GM23248 (cell line): Measurements from ENCODE around the gene GPR31. TPM values are rescaled to one million over a fixed set of nuclear protein-coding genes. Genes with fewer than 3 reads are reported as not detected.

Experiments
- DNase-seq: peaks from one replicate; pipeline ENCODE4 v3.0.0-alpha.2; 2015
- H2AFZ ChIP-seq: fragments of 200-600 bp; sonication (generic); 2 replicates; pipeline ENCODE4 v1.6.1; 2016; ENCODE audit warnings: antibody characterized with exemption
- H3F3A ChIP-seq: fragments of 200-600 bp; sonication (generic); 2 replicates; pipeline ENCODE4 v1.6.1; 2016; ENCODE audit warnings: mild to moderate bottlenecking, antibody characterized with exemption, mixed run types; ENCODE audit not compliant: insufficient read depth
- H3K27ac ChIP-seq: fragments of 200-600 bp; sonication (generic); 2 replicates; pipeline ENCODE4 v1.5.1; 2016; ENCODE audit warnings: mild to moderate bottlenecking
- H3K27me3 ChIP-seq: fragments of 200-600 bp; sonication (generic); replicated peaks from 2 replicates; pipeline ENCODE4 v1.6.1; 2016; ENCODE audit warnings: mild to moderate bottlenecking; ENCODE audit not compliant: insufficient read depth
- H3K36me3 ChIP-seq: fragments of 200-600 bp; sonication (generic); 2 replicates; pipeline ENCODE4 v1.6.1; 2016; ENCODE audit warnings: low read depth, mild to moderate bottlenecking
- H3K4me1 ChIP-seq: fragments of 200-600 bp; sonication (generic); 2 replicates; pipeline ENCODE4 v1.6.1; 2016; ENCODE audit warnings: mild to moderate bottlenecking; ENCODE audit not compliant: insufficient read depth
- H3K4me2 ChIP-seq: fragments of 200-600 bp; sonication (generic); one replicate; pipeline ENCODE4 v1.6.1; 2016; ENCODE audit warnings: mild to moderate bottlenecking; ENCODE audit not compliant: unreplicated experiment
- H3K4me3 ChIP-seq: fragments of 200-600 bp; sonication (generic); 2 replicates; pipeline ENCODE4 v1.5.1; 2016; ENCODE audit warnings: mild to moderate bottlenecking
- H3K79me2 ChIP-seq: fragments of 200-600 bp; sonication (generic); 2 replicates; pipeline ENCODE4 v1.6.1; 2016; ENCODE audit warnings: mild to moderate bottlenecking; ENCODE audit not compliant: insufficient read depth
- H3K9ac ChIP-seq: fragments of 200-600 bp; sonication (generic); 2 replicates; pipeline ENCODE4 v1.6.1; 2016; ENCODE audit warnings: mild to moderate bottlenecking
- H3K9me2 ChIP-seq: fragments of 200-600 bp; sonication (generic); 2 replicates; pipeline ENCODE4 v1.6.1; 2016; ENCODE audit warnings: mixed run types, mild to moderate bottlenecking, moderate library complexity; ENCODE audit not compliant: insufficient read depth
- H3K9me3 ChIP-seq: fragments of 200-600 bp; sonication (generic); one replicate; pipeline ENCODE4 v1.6.1; 2017; ENCODE audit warnings: low read depth
- H4K20me1 ChIP-seq: fragments of 200-600 bp; sonication (generic); 2 replicates; pipeline ENCODE4 v1.6.0; 2016; ENCODE audit not compliant: insufficient read depth
- EZH2 ChIP-seq: fragments of 200-600 bp; sonication (generic); IDR thresholded peaks from 2 replicates; pipeline ENCODE4 v1.6.1; 2018; ENCODE audit warnings: antibody characterized with exemption, mild to moderate bottlenecking; ENCODE audit not compliant: insufficient read depth, poor library complexity, severe bottlenecking
- EZH2phosphoT487 ChIP-seq: fragments of 200-600 bp; sonication (generic); IDR thresholded peaks from 2 replicates; pipeline ENCODE4 v1.6.1; 2018; ENCODE audit warnings: antibody characterized with exemption, moderate library complexity, mild to moderate bottlenecking, low read depth; ENCODE audit not compliant: insufficient read depth
- WGBS, 2 experiments: methylation state at CpG; one replicate each; pipeline ENCODE4 v1.1.6; 2015 to 2017; ENCODE audit warnings: low lambda C conversion rate in 2 of 2, low coverage in 1 of 2; ENCODE audit errors: missing lambda C conversion rate in 2 of 2; 5-methylcytosine and 5-hydroxymethylcytosine counted together
- in situ Hi-C: fragments of 300-500 bp; cut with MboI; formaldehyde crosslinking; loops from 2 replicates; pipeline ENCODE4 v1.15.0; 2020
- polyA plus RNA-seq: library from polyadenylated mRNA; unstranded; fragments of >200 nt; fragmentation: Nextera tagmentation; extraction: Ambion mirVana; gene quantifications from 2 replicates; pipeline ENCODE4 v1.2.1, GENCODE V29; 2016
- total RNA-seq: library from RNA; depleted of rRNA; stranded (reverse); fragments of >200 nt; shearing (Covaris generic); gene quantifications from 2 replicates; pipeline ENCODE4 v1.2.3, GENCODE V29; 2014

The GPR31 gene
- total and polyA plus RNA-seq, 2 experiments from 2014 or later = not detected

DNA sequence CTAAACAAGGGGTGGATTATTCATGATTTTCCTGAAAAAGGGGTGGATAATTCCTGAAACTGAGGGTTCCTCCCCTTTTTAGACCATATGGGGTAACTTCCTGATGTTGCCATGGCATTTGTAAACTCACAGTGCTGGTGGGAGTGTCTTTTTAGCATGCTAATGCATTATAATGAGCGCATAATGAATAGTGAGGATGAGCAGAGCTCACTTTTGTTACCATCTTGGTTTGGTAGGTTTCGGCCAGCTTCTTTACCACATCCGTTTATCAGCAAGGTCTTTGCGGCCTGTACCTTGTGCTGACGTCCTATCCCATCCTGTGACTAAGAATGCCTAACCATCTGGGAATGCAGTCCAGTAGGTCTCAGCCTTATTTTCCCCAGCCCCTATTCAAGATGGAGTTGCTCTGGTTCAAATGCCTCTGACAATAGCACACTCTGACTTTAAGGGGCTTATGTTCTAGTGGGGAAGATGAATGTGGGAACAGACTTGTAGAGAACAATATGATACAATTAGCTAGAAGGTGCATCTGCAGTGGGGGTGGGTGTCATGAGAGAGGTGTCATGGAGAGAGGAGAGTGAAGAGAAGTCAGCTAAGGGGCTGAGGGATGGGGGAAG lies 4.2 kb upstream of the GPR31 start:
- H3K9me3 ChIP-seq = no peaks in the 10 kb centered on the region
- WGBS, 2 experiments = 61 to 64% methylated on average over 5 of the region's 5 CpGs
- H3K9me2 ChIP-seq = no peaks in the 10 kb centered on the region
- no peaks in the 10 kb centered on the region for H3K27me3 ChIP-seq
- no peaks in the 10 kb centered on the region for H4K20me1 ChIP-seq
- no peak overlapping the region for H2AFZ ChIP-seq
- H3K4me2 ChIP-seq = no peak overlapping the region
- no peaks in the 10 kb centered on the region for H3F3A ChIP-seq
- in situ Hi-C loops = no loop called here
- H3K36me3 ChIP-seq = no peaks in the 10 kb centered on the region
- DNase-seq = no peak
- H3K27ac ChIP-seq = no peak overlapping the region
- no peak overlapping the region for H3K9ac ChIP-seq
- H3K4me3 ChIP-seq = no peak overlapping the region
- H3K4me1 ChIP-seq = no peaks in the 10 kb centered on the region
- no peaks in the 10 kb centered on the region for H3K79me2 ChIP-seq
- TF ChIP-seq EZH2phosphoT487 = no peak
- no peak for TF ChIP-seq EZH2

DNA sequence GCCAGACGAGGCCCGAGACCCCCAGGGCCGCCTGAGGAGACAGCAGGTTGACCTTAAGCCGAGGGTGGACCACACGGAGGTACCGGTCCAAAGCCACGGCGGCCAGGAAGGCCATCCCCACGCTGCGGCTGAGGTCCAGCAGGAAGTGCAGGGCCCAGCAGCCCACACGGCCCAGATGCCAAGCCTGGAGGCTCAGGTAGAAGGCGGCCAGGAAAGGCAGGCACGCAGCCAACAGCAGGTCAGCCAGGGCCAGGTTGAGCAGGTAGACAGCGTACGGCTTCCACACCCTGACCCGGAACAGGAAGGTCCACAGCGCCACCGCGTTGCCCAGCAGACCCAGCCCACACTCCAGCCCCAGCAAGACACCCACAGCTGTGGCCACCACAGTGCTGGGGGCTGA lies 366 bp downstream of the GPR31 start:
- no peak overlapping the region for H3K4me2 ChIP-seq
- H3F3A ChIP-seq = no peaks in the 10 kb centered on the region
- no peaks in the 10 kb centered on the region for H3K36me3 ChIP-seq
- no peaks in the 10 kb centered on the region for H3K9me2 ChIP-seq
- no peak overlapping the region for H3K9ac ChIP-seq
- no peaks in the 10 kb centered on the region for H3K4me1 ChIP-seq
- 60% methylated on average over 18 to 19 of the region's 19 CpGs for WGBS, 2 experiments
- no peak for DNase-seq
- in situ Hi-C loops = no loop called here
- no peak overlapping the region for H2AFZ ChIP-seq
- H3K4me3 ChIP-seq = no peak overlapping the region
- H3K79me2 ChIP-seq = no peaks in the 10 kb centered on the region
- H3K27ac ChIP-seq = no peak overlapping the region
- no peaks in the 10 kb centered on the region for H4K20me1 ChIP-seq
- H3K27me3 ChIP-seq = no peaks in the 10 kb centered on the region
- no peaks in the 10 kb centered on the region for H3K9me3 ChIP-seq
- no peak for TF ChIP-seq EZH2
- no peak for TF ChIP-seq EZH2phosphoT487

DNA sequence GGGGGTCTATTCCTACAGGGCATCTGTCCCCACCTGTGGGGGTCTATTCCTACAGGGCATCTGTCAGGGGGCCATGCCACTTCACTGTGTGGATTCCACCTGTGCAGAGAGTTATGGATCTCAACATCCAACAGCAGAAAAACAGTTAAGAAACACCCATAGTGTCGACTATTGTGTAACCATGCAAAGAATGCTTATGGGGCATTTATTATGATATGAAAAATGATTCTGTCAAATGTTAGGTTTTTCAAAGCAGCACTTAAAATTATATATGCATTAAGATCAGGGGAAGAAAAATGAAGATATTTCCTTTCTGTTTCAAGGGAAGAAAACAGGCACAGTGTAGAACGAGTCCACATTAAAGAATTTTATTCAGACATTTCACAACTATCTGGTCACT lies 2.9 kb downstream of the GPR31 start:
- Histone ChIP-seq H3K9me2 (no peaks in the 10 kb centered on the region), H3K4me1 (no peaks in the 10 kb centered on the region), H3F3A (no peaks in the 10 kb centered on the region), H3K36me3 (no peaks in the 10 kb centered on the region), H3K4me2 (no peak overlapping the region), H3K9ac (no peak overlapping the region), H3K79me2 (no peaks in the 10 kb centered on the region), H3K4me3 (no peak overlapping the region), H3K27ac (no peak overlapping the region), H4K20me1 (no peaks in the 10 kb centered on the region), H2AFZ (no peak overlapping the region), H3K27me3 (no peaks in the 10 kb centered on the region), H3K9me3 (no peaks in the 10 kb centered on the region)
- 12 to 22% methylated on average over 2 of the region's 2 CpGs for WGBS, 2 experiments
- TF ChIP-seq EZH2phosphoT487 = no peak
- TF ChIP-seq EZH2 = no peak
- no peak for DNase-seq
- in situ Hi-C loops = no loop called here

DNA sequence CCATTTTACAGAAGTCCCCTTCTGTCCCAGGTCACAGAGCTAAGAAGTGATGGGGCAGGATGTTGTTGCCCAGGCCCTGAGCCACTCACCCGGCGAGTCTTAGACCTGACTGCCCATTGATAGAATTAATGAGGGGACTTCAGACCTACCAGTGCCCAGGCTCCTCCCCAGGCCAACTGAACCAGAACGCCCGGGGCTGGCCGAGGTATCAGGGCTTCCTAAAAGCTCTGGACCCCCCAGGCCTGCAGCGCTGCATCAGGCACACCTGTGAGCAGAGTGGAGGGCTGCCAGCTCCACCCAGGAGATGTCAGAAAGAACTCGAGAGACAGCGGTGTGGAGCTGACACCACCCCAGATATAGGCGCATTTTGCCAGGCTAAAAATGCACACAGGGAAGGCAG lies 3.5 kb downstream of the GPR31 start:
- TF ChIP-seq EZH2 = no peak
- TF ChIP-seq EZH2phosphoT487 = no peak
- Histone ChIP-seq H3K9me3 (no peaks in the 10 kb centered on the region), H3K27me3 (no peaks in the 10 kb centered on the region)

More for the DNA sequence above, 3.5 kb downstream of the GPR31 start:
- no peaks in the 10 kb centered on the region for H3K9me2 ChIP-seq
- 44 to 45% methylated on average over 9 of the region's 9 CpGs for WGBS, 2 experiments
- in situ Hi-C loops = no loop called here
- H3K79me2 ChIP-seq = no peaks in the 10 kb centered on the region
- no peaks in the 10 kb centered on the region for H4K20me1 ChIP-seq
- H2AFZ ChIP-seq = no peak overlapping the region
- no peaks in the 10 kb centered on the region for H3K4me1 ChIP-seq
- no peak overlapping the region for H3K9ac ChIP-seq
- no peak for DNase-seq
- H3F3A ChIP-seq = no peaks in the 10 kb centered on the region
- H3K36me3 ChIP-seq = no peaks in the 10 kb centered on the region
- H3K27ac ChIP-seq = no peak overlapping the region
- no peak overlapping the region for H3K4me2 ChIP-seq
- H3K4me3 ChIP-seq = no peak overlapping the region
